Measurements from ENCODE around the gene SLC16A2.

- TF ChIP-seq CTCF (conservative IDR thresholded peaks at IDR 0.05), result no peak
- TF ChIP-seq ZFX (IDR thresholded peaks at IDR 0.05), result no peak
These were observed 44.0 kb upstream of the SLC16A2 start for GRCh38 chrX:74377282-74377681.

All from C4-2B (cell line).